ENCODE data around the gene CCT6B. TPM values are rescaled to one million over a fixed set of nuclear protein-coding genes. Genes with fewer than 3 reads are reported as not detected.

The CCT6B gene
- total and polyA plus RNA-seq, 2 of the 13 experiments (the other 11 are each of a cell fraction or from before 2014, with no cell fraction given) = 0.41 to 1.4 TPM

DNA sequence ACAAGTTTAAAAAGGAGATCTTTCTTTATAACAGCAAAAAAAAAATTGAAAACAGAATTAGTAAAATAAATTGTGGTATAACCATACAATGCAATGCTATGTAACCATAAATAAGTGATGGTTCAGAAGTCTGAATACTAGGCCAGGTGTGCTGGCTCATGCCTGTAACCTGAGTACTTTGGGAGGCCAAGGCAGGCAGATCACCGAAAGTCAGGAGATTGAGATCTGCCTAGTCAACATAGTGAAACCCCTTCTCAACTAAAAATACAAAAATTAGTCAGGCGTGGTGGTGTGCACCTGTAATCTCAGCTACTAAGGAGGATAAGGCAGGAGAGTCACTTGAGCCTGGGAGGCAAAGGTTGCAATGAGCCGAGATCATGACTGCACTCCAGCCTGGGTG is 34.6 kb downstream of the CCT6B start:
- no peak overlapping the region for H3K4me2 ChIP-seq (ENCODE audit: low read depth, low read length)
- H3K79me2 ChIP-seq (ENCODE audit: insufficient read depth, low read length) = no peaks in the 10 kb centered on the region
- in situ Hi-C loops (cut with HindIII; ENCODE audit: extremely low pct_ligation_motif_present, low pct_unique_long_range_greater_than_20kb) = no loop called here
- no peaks in the 10 kb centered on the region for H3K36me3 ChIP-seq (replicated peaks in 1 of 2; ENCODE audit: control insufficient read depth in 1 of 2, insufficient read depth in 2 of 2, low read length in 2 of 2)
- no peak overlapping the region for H3K27ac ChIP-seq (ENCODE audit: extremely low read length, insufficient read depth, low read length)
- ATAC-seq = no peak
- 58% methylated on average over 3 of the region's 3 CpGs for WGBS (ENCODE audit: low lambda C conversion rate)
- FAIRE-seq = no peak
- H4K20me1 ChIP-seq (ENCODE audit: insufficient read depth, low read length) = no peaks in the 10 kb centered on the region
- no peaks in the 10 kb centered on the region; a peak in 1 of 5 replicates for H3K27me3 ChIP-seq (ENCODE audit: control insufficient read depth in 1 of 2, insufficient read depth in 2 of 2, low read length in 2 of 2)
- intact Hi-C loops (cut with micrococcal nuclease; ENCODE audit: unreplicated experiment) = no loop called here
- no peaks in the 10 kb centered on the region for H3K9me3 ChIP-seq (ENCODE audit: low read length)
- no peak overlapping the region for H3K9ac ChIP-seq (ENCODE audit: insufficient read depth, low read depth, low read length)
- H3K4me3 ChIP-seq (replicated peaks in 1 of 3; ENCODE audit: insufficient read depth in 1 of 3, low read depth in 2 of 3, low read length in 3 of 3) = no peak overlapping the region
- TF ChIP-seq ZNF652 (CRISPR knock-in tag; IDR thresholded peaks at IDR 0.05; ENCODE audit: borderline replicate concordance, low read depth) (no peak), SALL2 (CRISPR knock-in tag; IDR thresholded peaks at IDR 0.05) (no peak), CBFB (CRISPR knock-in tag; IDR thresholded peaks at IDR 0.05) (no peak), NFATC3 (CRISPR knock-in tag; IDR thresholded peaks at IDR 0.05) (no peak), REL (CRISPR knock-in tag; conservative IDR thresholded peaks at IDR 0.05) (no peak), ZBTB38 (CRISPR knock-in tag; IDR thresholded peaks at IDR 0.05) (no peak), MAFF (IDR thresholded peaks at IDR 0.05; ENCODE audit: low read depth, low read length) (no peak), NFRKB (IDR thresholded peaks at IDR 0.05) (no peak), NFYB (CRISPR knock-in tag; IDR thresholded peaks at IDR 0.05) (no peak), TGIF2 (CRISPR knock-in tag; IDR thresholded peaks at IDR 0.05) (no peak), ZNF619 (CRISPR knock-in tag; IDR thresholded peaks at IDR 0.05) (no peak), NBN (conservative IDR thresholded peaks at IDR 0.05) (no peak), SATB2 (CRISPR knock-in tag; IDR thresholded peaks at IDR 0.05) (no peak), ZNF329 (CRISPR knock-in tag; IDR thresholded peaks at IDR 0.05; ENCODE audit: low read depth) (no peak)
- TF ChIP-seq, protein P1, sequence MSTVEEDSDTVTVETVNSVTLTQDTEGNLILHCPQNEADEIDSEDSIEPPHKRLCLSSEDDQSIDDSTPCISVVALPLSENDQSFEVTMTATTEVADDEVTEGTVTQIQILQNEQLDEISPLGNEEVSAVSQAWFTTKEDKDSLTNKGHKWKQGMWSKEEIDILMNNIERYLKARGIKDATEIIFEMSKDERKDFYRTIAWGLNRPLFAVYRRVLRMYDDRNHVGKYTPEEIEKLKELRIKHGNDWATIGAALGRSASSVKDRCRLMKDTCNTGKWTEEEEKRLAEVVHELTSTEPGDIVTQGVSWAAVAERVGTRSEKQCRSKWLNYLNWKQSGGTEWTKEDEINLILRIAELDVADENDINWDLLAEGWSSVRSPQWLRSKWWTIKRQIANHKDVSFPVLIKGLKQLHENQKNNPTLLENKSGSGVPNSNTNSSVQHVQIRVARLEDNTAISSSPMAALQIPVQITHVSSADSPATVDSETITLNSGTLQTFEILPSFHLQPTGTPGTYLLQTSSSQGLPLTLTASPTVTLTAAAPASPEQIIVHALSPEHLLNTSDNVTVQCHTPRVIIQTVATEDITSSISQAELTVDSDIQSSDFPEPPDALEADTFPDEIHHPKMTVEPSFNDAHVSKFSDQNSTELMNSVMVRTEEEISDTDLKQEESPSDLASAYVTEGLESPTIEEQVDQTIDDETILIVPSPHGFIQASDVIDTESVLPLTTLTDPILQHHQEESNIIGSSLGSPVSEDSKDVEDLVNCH (CRISPR knock-in tag; IDR thresholded peaks at IDR 0.05) = no peak
- TF ChIP-seq, protein P2, sequence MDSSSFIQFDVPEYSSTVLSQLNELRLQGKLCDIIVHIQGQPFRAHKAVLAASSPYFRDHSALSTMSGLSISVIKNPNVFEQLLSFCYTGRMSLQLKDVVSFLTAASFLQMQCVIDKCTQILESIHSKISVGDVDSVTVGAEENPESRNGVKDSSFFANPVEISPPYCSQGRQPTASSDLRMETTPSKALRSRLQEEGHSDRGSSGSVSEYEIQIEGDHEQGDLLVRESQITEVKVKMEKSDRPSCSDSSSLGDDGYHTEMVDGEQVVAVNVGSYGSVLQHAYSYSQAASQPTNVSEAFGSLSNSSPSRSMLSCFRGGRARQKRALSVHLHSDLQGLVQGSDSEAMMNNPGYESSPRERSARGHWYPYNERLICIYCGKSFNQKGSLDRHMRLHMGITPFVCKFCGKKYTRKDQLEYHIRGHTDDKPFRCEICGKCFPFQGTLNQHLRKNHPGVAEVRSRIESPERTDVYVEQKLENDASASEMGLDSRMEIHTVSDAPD (CRISPR knock-in tag; IDR thresholded peaks at IDR 0.05) = no peak
- CTCF ChIA-PET (ENCODE audit: low intra/inter-chr PET ratio, low total read pairs) = no interaction called here
- BruUV-seq (replicated peaks) = no TSS peak
- DNase-seq (ENCODE audit: low spot score) = no peak
- POLR2A ChIA-PET = no interaction called here
- no peak overlapping the region for H2AFZ ChIP-seq (ENCODE audit: low read length)
- H3K4me1 ChIP-seq (ENCODE audit: insufficient read depth, low read length) = no peaks in the 10 kb centered on the region
